HG02840 (cell line): ENCODE results near the gene WDR7.

ENCODE experiments used
- ATAC-seq: cut with Tn5 transposase; IDR thresholded peaks from one replicate; pipeline ENCODE4 v1.9.1; 2021; ENCODE audit warnings: mild to moderate bottlenecking, moderate library complexity, moderate number of reproducible peaks; ENCODE audit not compliant: unreplicated experiment, low FRiP score

WDR7 gene

DNA sequence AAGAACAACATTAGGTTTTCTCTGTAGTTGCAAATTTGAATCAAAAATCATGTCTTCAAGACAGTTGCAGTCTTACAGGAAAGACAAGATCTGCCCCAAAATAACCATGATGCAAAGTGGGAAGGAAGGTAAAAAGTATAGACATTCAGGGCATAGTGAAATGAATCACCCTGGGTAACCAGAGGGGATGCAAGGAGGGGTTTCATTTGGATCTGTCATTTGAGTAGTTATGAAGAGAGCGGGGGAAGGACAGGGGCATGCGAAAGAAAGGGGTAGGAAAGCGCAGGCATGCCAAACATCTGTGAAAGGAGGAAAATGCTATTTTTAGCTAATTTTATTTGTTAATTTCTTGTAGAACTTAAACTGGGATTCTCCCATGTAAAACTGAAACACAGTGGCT, 276.6 kb downstream of the WDR7 start:
- ATAC-seq, result no peak

DNA sequence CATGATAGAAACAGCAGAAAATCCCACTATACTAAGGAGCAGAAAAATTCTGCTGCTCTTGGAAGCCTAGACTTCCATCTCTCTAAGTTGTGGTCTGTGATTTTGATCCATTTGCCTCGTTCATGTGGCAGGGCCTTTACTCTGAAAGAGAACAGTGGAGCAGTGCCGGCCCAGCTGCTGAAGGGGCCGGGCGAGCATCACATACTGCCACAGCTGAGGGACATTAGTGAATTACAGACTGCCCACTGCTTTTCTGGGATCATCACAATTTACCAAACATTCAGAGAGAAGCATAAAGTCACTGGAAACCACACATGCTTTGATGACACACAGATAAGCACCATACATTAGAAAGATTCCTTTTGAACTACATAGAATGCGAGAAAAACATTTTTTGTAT, 278.7 kb downstream of the WDR7 start:
- no peak for ATAC-seq

GRCh38 chr18:56933472-56933871, 282.3 kb downstream of the WDR7 start:
- no peak for ATAC-seq

DNA sequence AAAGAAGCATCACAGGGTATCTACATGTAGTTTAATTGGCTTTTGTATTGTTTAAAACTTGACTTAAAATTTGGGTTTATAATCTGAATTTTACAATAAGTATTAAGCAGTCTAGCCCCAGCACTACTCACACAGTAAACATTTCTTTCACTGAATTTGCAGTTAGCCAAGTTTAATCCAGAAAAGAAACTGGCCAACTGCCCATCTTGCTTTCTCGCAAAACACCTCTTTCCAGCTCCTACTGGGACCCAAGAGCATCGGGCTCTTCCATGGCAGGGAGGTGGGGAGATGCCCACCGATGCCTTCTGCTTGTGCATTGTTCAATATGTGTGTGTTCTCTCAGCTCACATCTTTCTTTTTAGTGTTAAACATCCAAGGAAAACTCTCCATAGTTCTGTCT, 283.0 kb downstream of the WDR7 start:
- no peak for ATAC-seq

- no peak for ATAC-seq
Observed at GRCh38 chr18:56934906-56935305, 283.7 kb downstream of the WDR7 start.

DNA sequence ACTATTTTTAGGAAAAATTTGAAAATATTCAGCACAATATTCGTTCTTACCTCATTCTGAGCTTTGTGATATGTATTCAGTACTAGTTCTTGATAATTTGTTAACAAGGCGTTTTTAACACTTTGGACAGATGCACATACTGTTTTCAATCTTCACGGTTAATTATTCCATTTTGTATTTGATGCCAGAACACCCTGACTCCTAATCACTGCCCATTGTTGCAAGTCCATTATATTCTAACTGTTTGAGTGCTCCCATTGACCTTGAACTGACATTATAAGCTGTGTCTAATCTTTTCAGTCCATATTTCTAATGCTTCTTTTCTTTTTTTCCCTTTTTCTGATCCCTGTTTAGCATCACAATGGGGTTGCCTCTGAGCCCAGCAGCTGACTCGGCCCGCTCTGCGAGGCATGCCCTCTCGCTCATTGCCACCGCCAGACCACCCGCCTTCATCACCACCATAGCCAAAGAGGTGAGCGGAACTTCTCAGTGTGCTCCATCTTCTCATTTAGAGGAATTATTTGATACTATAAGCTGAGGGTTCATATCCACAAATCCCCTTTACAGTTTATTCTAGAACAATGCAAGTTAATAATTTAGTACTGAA, 284.4 kb downstream of the WDR7 start:
- ATAC-seq, result no peak

DNA sequence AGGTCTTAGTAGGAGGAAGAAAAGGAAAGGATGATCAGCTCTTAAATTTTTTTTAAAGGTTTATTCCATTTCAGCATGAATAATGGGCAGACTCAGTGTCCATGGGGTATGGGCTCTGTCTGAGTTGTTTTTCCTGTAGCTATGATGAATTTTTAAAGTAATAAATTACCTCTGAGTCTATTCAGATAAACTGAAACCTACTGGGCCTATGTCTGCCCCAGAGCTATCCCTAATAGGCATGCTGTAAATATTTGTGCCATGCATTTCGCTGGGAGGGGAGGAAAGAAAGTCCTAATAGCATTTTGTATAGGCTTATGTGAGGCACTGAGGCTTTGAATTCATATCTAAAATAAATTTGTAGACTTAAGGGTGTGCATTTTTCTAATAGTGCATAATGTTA, 285.3 kb downstream of the WDR7 start:
- no peak for ATAC-seq

DNA sequence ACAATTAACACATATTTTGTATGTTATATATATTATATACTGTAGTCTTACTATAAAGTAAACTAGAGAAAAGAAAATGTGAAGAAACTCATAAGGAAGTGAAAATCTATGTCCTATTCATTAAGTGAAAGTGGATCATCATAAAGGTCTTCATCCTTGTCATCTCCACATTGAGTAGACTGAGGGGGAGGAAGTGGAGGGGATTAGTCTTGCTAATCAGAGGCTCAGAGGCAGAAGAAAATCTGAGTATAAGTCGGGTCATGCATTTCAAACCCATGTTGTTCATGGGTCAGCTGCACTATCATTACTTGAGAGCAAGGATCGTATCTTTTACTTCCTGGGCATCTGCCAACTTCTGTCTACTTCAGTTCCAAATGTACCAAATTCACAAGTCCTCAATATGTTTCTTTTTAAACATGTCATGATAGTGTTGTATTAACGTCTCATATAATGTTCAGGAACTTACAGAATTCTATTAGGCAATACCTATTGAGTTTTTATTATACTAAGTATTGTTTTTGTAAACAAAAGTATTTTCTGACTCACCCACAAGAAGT, 286.8 kb downstream of the WDR7 start:
- no peak for ATAC-seq

DNA sequence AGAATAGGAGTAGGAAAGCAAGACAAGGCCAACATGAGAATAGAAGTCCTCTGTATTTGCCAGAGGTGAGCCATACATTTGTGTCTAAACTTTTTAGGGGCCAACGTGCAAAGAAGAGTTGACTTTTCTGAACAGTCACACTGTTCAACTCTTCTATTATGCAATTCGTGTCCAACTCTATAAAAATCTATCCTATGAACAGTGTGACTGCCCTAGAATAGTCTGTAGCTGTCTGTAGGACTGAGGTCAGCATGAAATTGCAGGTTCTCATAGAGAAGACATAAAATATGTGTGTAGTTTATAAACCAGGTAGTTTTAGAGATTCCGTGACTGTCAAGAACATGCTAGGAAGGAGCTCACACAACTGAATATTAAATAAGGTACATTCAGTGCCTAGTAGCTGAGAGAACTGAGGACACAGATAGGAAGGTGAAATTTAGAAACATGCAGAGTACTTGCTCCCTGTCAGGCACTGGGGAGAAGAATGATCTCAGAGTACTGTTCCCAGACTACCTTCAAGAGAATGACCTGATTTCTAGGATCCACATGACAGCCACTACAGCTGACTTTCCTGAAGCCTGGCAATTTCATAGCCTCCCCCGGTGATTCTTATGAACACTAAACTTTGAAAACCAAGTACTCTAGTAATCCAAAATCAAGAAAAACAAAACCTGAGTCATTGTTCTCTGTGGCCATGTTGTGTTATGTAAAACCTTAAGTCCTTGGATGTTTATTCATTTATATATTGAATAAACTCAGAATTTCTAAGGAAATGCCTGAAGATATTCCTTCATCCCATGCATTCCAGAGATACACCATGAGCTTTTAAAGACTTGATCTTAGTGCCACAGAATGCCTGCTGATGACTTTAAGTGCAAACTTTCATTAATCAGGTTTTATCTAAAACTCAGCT, 294.3 kb downstream of the WDR7 start:
- no peak for ATAC-seq

DNA sequence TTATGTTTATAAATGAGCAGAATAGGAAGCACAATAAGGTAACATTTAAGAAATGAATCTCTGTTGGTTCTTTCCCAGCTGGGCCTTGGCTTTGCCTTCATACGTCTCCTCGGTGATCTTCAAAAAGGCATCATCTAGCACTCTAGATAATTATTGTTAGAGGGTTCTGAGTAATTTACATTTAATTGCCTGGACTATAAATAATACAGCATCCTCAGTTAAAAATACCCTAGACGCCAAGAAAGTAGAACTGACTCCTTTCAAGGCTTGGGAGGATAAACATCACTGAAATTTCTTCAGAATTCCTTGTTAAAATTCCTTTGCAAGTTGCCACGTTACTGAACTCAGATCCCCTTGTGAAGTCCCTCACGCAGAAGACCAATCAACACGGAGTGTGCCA, 296.1 kb downstream of the WDR7 start:
- ATAC-seq, result no peak

- ATAC-seq, result no peak
Observed at GRCh38 chr18:56952026-56952425, 300.9 kb downstream of the WDR7 start.

- ATAC-seq, result no peak
Observed at GRCh38 chr18:56953428-56954198, 302.5 kb downstream of the WDR7 start.

GRCh38 chr18:56955490-56955889, 304.3 kb downstream of the WDR7 start:
- no peak for ATAC-seq

- no peak for ATAC-seq
Observed at GRCh38 chr18:56959120-56959519, 308.0 kb downstream of the WDR7 start.

GRCh38 chr18:56962322-56962721, 311.2 kb downstream of the WDR7 start:
- ATAC-seq, result no peak

- ATAC-seq, result no peak
Observed at GRCh38 chr18:56967035-56967434, 315.9 kb downstream of the WDR7 start.

DNA sequence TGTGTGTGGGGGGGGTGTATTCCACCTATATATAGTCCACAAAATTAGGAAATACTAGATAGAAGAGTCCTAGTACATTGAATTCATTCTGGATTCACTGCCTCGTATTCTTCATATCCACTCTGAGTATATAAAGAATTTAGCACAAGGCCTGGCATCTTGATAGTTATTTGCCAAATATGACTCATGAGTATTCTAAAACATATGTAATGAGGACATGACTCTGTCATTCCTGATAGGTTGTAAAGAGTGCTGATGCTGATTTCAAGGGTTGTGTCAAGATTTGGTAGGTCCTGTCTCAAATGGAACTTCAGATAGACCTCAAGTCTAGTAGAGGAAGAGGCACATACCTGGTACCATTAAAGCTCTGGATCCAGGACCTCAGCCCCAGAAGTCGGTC, 322.3 kb downstream of the WDR7 start:
- no peak for ATAC-seq

DNA sequence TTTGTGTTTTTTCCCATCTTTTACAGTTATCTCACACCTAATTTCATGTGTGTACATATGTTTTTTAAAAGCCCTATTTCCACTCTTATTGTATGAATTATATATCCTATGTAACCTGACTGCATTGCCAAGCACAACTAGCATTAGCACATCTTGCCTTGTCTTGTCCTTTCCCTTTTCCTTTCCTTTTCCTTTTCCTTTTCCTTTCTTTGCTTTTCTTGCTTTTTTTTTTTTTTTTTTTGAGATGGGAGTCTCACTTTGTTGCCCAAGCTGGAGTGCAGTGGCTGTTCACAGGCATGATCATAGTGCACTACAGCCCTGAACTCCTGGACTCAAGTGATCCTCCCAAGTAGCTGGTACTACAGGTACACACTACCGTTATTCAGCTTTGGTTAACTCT, 323.0 kb downstream of the WDR7 start:
- no peak for ATAC-seq

DNA sequence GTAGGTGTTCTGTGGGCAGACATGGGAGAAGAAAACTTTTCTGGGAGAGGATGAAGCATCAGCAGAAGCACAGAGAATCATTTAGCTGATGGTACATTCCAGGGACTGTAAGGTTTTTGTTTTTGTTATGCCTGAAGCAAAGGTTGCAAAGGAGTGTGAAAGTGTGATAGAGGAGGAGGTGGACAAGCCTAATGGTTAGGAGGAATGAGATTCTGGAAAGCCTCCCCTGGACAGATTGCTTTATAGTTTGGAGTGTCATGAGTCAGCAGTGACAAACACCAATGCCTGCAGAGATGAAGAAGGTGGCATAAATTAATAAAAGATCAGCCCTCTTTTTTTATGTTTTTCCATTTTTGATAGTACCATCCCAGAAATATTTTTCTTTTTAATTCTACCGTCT, 324.1 kb downstream of the WDR7 start:
- ATAC-seq, result no peak

- no peak for ATAC-seq
Observed at GRCh38 chr18:56977309-56977708, 326.1 kb downstream of the WDR7 start.

GRCh38 chr18:56977771-56978170, 326.6 kb downstream of the WDR7 start:
- ATAC-seq, result no peak
